HepG2 (cell line): ENCODE data around the gene CPXM1. TPM values are rescaled to one million over a fixed set of nuclear protein-coding genes. Genes with fewer than 3 reads are reported as not detected.

ENCODE experiments used
- ATAC-seq: fragments of 200-7000 bp; cut with Tn5 transposase; 3 replicates; pipeline ENCODE4 v1.9.1; 2020; ENCODE audit warnings: mild to moderate bottlenecking, moderate library complexity
- BruUV-seq: library from RNA; stranded (reverse); fragments of 400-500 nt; replicated peaks from 2 replicates; lab custom pipeline; 2021; lab: Mats Ljungman, UMichigan
- CTCF ChIA-PET: fragments of 300-600 bp; formaldehyde crosslinking; extraction: SDS; loops from one replicate; lab custom pipeline; 2021; ENCODE audit warnings: low total read pairs, inconsistent platforms, low intra/inter-chr PET ratio; lab: Yijun Ruan, JAX
- POLR2A ChIA-PET: fragments of 350-600 bp; sonication (Branson Sonifier 250); formaldehyde crosslinking; loops from one replicate; lab custom pipeline; 2020; ENCODE audit warnings: antibody characterized with exemption, inconsistent platforms; lab: Yijun Ruan, JAX
- DNase-seq: peaks from one replicate; pipeline ENCODE4 v3.0.0-alpha.2; 2015; ENCODE audit warnings: low spot score
- FAIRE-seq: peaks from 3 replicates; lab custom pipeline; 2011; peaks lifted over from hg19 to GRCh38; lab: Jason Lieb, UNC
- H2AFZ ChIP-seq: one replicate; pipeline ENCODE4 v1.6.1; 2011; ENCODE audit warnings: low read length, inconsistent platforms
- H3K27ac ChIP-seq: fragments of 300-600 bp; 3 replicates; pipeline ENCODE4 v1.8.0; 2011; ENCODE audit warnings: mixed run types, mild to moderate bottlenecking, mixed read lengths, low read length, inconsistent platforms; ENCODE audit not compliant: insufficient read depth; ENCODE audit errors: extremely low read length
- H3K27me3 ChIP-seq, 2 experiments: fragments of 200-600 bp in 1 of 2; 2 replicates in 1 of 2; 3 replicates in 1 of 2; pipeline versions ENCODE4 v1.6.0 to v1.8.0; 2011; ENCODE audit warnings: low read length in 2 of 2, mild to moderate bottlenecking in 2 of 2, moderate library complexity in 2 of 2, inconsistent platforms in 1 of 2; ENCODE audit not compliant: insufficient read depth in 2 of 2, control insufficient read depth in 1 of 2
- H3K36me3 ChIP-seq, 2 experiments: fragments of 200-600 bp in 1 of 2; replicated peaks in 1 of 2; 2 replicates in 1 of 2; 3 replicates in 1 of 2; pipeline versions ENCODE4 v1.5.1 to v1.8.0; 2011; ENCODE audit warnings: low read length in 2 of 2, inconsistent platforms in 1 of 2; ENCODE audit not compliant: insufficient read depth in 2 of 2, control insufficient read depth in 1 of 2
- H3K4me1 ChIP-seq: 2 replicates; pipeline ENCODE4 v1.5.1; 2012; ENCODE audit warnings: low read length, inconsistent platforms; ENCODE audit not compliant: insufficient read depth
- H3K4me2 ChIP-seq: 2 replicates; pipeline ENCODE4 v1.6.0; 2011; ENCODE audit warnings: low read depth, low read length, inconsistent platforms
- H3K4me3 ChIP-seq, 3 experiments: fragments of 200-600 bp in 1 of 3; sonication (generic), shearing (Covaris generic) in 1 of 3; replicated peaks in 1 of 3; 2 replicates each; pipeline ENCODE4 v1.5.1; 2011 to 2016; ENCODE audit warnings: low read length in 3 of 3, inconsistent platforms in 2 of 3, low read depth in 2 of 3, mild to moderate bottlenecking in 2 of 3, control low read depth in 1 of 3, mixed read lengths in 1 of 3; ENCODE audit not compliant: insufficient read depth in 1 of 3
- H3K79me2 ChIP-seq: one replicate; pipeline ENCODE4 v1.6.1; 2011; ENCODE audit warnings: low read length, inconsistent platforms; ENCODE audit not compliant: insufficient read depth
- H3K9ac ChIP-seq: 2 replicates; pipeline ENCODE4 v1.6.0; 2011; ENCODE audit warnings: mild to moderate bottlenecking, low read depth, low read length, inconsistent platforms; ENCODE audit not compliant: insufficient read depth
- H3K9me3 ChIP-seq: 2 replicates; pipeline ENCODE4 v1.5.1; 2012; ENCODE audit warnings: mild to moderate bottlenecking, low read length
- H4K20me1 ChIP-seq: 2 replicates; pipeline ENCODE4 v1.6.0; 2011; ENCODE audit warnings: inconsistent platforms, mild to moderate bottlenecking, low read length, moderate library complexity; ENCODE audit not compliant: insufficient read depth
- ADNP ChIP-seq: sonication (generic); formaldehyde crosslinking; IDR thresholded peaks from 2 replicates; pipeline ENCODE4 v1.4.0; 2020; ENCODE audit warnings: missing genetic modification reagents
- CHD2 ChIP-seq: IDR thresholded peaks from 2 replicates; pipeline ENCODE4 v1.6.1; 2011; ENCODE audit warnings: low read depth, low read length, improper control_type of control experiment
- FOXM1 ChIP-seq: sonication (generic); formaldehyde crosslinking; IDR thresholded peaks from 2 replicates; pipeline ENCODE4 v1.5.0; 2020; ENCODE audit warnings: missing genetic modification reagents
- GZF1 ChIP-seq: sonication (generic); formaldehyde crosslinking; IDR thresholded peaks from 2 replicates; pipeline ENCODE4 v1.5.1; 2020; ENCODE audit warnings: mild to moderate bottlenecking, missing genetic modification reagents
- IKZF5 ChIP-seq: IDR thresholded peaks from 2 replicates; pipeline ENCODE4 v1.6.1; 2018; ENCODE audit warnings: missing genetic modification reagents, mild to moderate bottlenecking, missing compliant biosample characterization
- ISL2 ChIP-seq: sonication (generic); formaldehyde crosslinking; IDR thresholded peaks from 2 replicates; pipeline ENCODE4 v1.5.0; 2020; ENCODE audit warnings: missing genetic modification reagents
- JUN ChIP-seq: sonication (generic); formaldehyde crosslinking; IDR thresholded peaks from 2 replicates; pipeline ENCODE4 v1.4.0; 2020; ENCODE audit warnings: mild to moderate bottlenecking, missing genetic modification reagents
- ZBTB10 ChIP-seq: sonication (generic); formaldehyde crosslinking; IDR thresholded peaks from 2 replicates; pipeline ENCODE4 v1.4.0; 2020; ENCODE audit warnings: missing genetic modification reagents, borderline replicate concordance
- ZBTB7A ChIP-seq: sonication (generic); formaldehyde crosslinking; IDR thresholded peaks from 2 replicates; pipeline ENCODE4 v1.8.0; 2022; ENCODE audit warnings: mild to moderate bottlenecking, missing genetic modification reagents
- ZKSCAN1 ChIP-seq: fragments of 150-350 bp; IDR thresholded peaks from 2 replicates; pipeline ENCODE4 v1.6.1; 2014; ENCODE audit warnings: low read length
- ZKSCAN8 ChIP-seq: IDR thresholded peaks from 2 replicates; pipeline ENCODE4 v1.6.1; 2016; ENCODE audit warnings: borderline replicate concordance, missing genetic modification reagents, missing compliant biosample characterization
- ZNF234 ChIP-seq: sonication (generic); formaldehyde crosslinking; conservative IDR thresholded peaks from 2 replicates; pipeline ENCODE4 v1.5.1; 2020; ENCODE audit warnings: mild to moderate bottlenecking, missing genetic modification reagents
- ZNF430 ChIP-seq: sonication (generic); formaldehyde crosslinking; IDR thresholded peaks from 2 replicates; pipeline ENCODE4 v1.9.0; 2021; ENCODE audit warnings: mild to moderate bottlenecking, missing genetic modification reagents
- ZNF431 ChIP-seq: sonication (generic); formaldehyde crosslinking; IDR thresholded peaks from 2 replicates; pipeline ENCODE4 v1.9.0; 2022; ENCODE audit warnings: missing genetic modification reagents, low read depth, mild to moderate bottlenecking, borderline replicate concordance
- WGBS: methylation state at CpG from one replicate; pipeline ENCODE4 v1.1.6; 2017; ENCODE audit warnings: low lambda C conversion rate; 5-methylcytosine and 5-hydroxymethylcytosine counted together
- in situ Hi-C: cut with HindIII; loops from 2 replicates; pipeline ENCODE4 v1.10.0; 2017; ENCODE audit warnings: low pct_unique_long_range_greater_than_20kb; ENCODE audit not compliant: extremely low pct_ligation_motif_present
- intact Hi-C: fragments of 100-400 bp; cut with micrococcal nuclease; formaldehyde crosslinking; loops from one replicate; pipeline ENCODE4 v1.10.0; 2022; ENCODE audit not compliant: unreplicated experiment
- polyA plus RNA-seq, 8 experiments: library from polyadenylated mRNA; depleted of rRNA in 3 of 8; stranded (reverse) in 7 of 8; unstranded in 1 of 8; fragments of >200 nt; fragmentation: Illumina TruSeq in 4 of 8; extraction: Trizol in 4 of 8; gene quantifications; 2 replicates each; pipeline versions ENCODE4 v1.2.1 to v1.2.3, GENCODE V29; 2011 to 2016; ENCODE audit warnings: low read depth in 4 of 8, missing spikeins in 1 of 8, mixed read lengths in 1 of 8; ENCODE audit not compliant: insufficient read depth in 1 of 8
- total RNA-seq, 5 experiments: library from RNA; depleted of rRNA; stranded (reverse); fragments of >200 nt; fragmentation: Illumina TruSeq; extraction: Trizol; gene quantifications; 2 replicates each; pipeline ENCODE4 v1.2.3, GENCODE V29; 2016; ENCODE audit warnings: low read depth in 1 of 5
- TF ChIP-seq, protein P1 (sequence below): sonication (generic); formaldehyde crosslinking; IDR thresholded peaks from 2 replicates; pipeline ENCODE4 v1.4.0; 2020; ENCODE audit warnings: missing genetic modification reagents
- TF ChIP-seq, protein P2 (sequence below): sonication (generic); formaldehyde crosslinking; IDR thresholded peaks from 2 replicates; pipeline ENCODE4 v1.4.0; 2020; ENCODE audit warnings: missing genetic modification reagents

Gene CPXM1
- total and polyA plus RNA-seq, 2 of the 13 experiments (the other 11 are each of a cell fraction or from before 2014, with no cell fraction given), result 0.07 TPM; not detected in 1

DNA sequence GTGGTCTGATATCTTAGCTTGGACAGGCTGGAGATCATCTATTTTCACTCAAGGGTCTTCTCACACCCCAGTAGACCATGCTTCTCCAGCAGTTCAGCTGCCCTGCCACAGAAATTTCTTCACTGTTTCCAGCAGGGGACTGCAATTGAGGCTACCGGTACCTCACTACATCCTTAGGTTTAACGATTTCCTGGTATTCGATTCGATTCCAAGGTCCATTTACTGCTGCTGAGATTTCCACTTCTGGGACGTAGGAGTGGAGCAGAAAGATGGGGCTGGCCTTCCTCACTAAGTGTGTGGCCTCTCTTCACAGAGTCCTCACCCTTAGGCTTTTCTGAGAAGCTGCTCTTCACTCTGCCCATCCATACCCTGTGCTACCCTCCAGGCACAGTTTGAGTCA lies 46.3 kb upstream of the CPXM1 start:
- no peak for FAIRE-seq
- no peak for DNase-seq
- Histone ChIP-seq H3K9ac (no peak overlapping the region), H3K4me1 (peaks cover 5% of the 10 kb centered on the region), H4K20me1 (no peaks in the 10 kb centered on the region), H3K27me3 (no peaks in the 10 kb centered on the region), H3K4me3 (no peak overlapping the region), H2AFZ (no peak overlapping the region), H3K36me3 (no peaks in the 10 kb centered on the region), H3K4me2 (no peak overlapping the region), H3K79me2 (no peaks in the 10 kb centered on the region), H3K9me3 (no peaks in the 10 kb centered on the region), H3K27ac (no peak overlapping the region)
- 90% methylated on average over 5 of the region's 5 CpGs for WGBS
- no peak for ATAC-seq
- no TSS peak for BruUV-seq
- CTCF ChIA-PET, result no interaction called here
- TF ChIP-seq ZBTB7A (CRISPR knock-in tag), result no peak
- no peak for TF ChIP-seq ZNF234 (CRISPR knock-in tag)
- TF ChIP-seq ISL2 (CRISPR knock-in tag), result no peak
- no peak for TF ChIP-seq ZNF431 (CRISPR knock-in tag)
- TF ChIP-seq, protein P1, sequence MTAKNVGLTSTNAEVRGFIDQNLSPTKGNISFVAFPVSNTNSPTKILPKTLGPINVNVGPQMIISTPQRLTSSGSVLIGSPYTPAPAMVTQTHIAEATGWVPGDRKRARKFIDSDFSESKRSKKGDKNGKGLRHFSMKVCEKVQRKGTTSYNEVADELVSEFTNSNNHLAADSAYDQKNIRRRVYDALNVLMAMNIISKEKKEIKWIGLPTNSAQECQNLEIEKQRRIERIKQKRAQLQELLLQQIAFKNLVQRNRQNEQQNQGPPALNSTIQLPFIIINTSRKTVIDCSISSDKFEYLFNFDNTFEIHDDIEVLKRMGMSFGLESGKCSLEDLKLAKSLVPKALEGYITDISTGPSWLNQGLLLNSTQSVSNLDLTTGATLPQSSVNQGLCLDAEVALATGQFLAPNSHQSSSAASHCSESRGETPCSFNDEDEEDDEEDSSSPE (CRISPR knock-in tag), result no peak
- no peak for TF ChIP-seq CHD2
- no peak for TF ChIP-seq JUN
- TF ChIP-seq, protein P2, sequence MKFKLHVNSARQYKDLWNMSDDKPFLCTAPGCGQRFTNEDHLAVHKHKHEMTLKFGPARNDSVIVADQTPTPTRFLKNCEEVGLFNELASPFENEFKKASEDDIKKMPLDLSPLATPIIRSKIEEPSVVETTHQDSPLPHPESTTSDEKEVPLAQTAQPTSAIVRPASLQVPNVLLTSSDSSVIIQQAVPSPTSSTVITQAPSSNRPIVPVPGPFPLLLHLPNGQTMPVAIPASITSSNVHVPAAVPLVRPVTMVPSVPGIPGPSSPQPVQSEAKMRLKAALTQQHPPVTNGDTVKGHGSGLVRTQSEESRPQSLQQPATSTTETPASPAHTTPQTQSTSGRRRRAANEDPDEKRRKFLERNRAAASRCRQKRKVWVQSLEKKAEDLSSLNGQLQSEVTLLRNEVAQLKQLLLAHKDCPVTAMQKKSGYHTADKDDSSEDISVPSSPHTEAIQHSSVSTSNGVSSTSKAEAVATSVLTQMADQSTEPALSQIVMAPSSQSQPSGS, result no peak
- no peak for TF ChIP-seq ADNP (CRISPR knock-in tag)
- no peak for TF ChIP-seq ZKSCAN1
- no peak for TF ChIP-seq ZBTB10
- TF ChIP-seq FOXM1 (CRISPR knock-in tag), result no peak
- no peak for TF ChIP-seq IKZF5
- no peak for TF ChIP-seq GZF1
- TF ChIP-seq ZKSCAN8 (CRISPR knock-in tag), result no peak
- TF ChIP-seq ZNF430 (CRISPR knock-in tag), result no peak
- intact Hi-C loops, result no loop called here
- in situ Hi-C loops, result loop anchor here (10.0 kb wide), 1 partner anchor 92 kb away; no protein-coding TSS in a partner anchor
- POLR2A ChIA-PET, result no interaction called here
